HG02610 (cell line): ENCODE measurements around the gene N4BP2L1.
A peak's percentile ranks its signal among the peaks of the same experiment; 100 is the strongest.

Source experiments
- ATAC-seq: cut with Tn5 transposase; IDR thresholded peaks from one replicate; pipeline ENCODE4 v1.9.1; 2021; ENCODE audit warnings: mild to moderate bottlenecking, moderate library complexity; ENCODE audit not compliant: unreplicated experiment

Gene N4BP2L1

DNA sequence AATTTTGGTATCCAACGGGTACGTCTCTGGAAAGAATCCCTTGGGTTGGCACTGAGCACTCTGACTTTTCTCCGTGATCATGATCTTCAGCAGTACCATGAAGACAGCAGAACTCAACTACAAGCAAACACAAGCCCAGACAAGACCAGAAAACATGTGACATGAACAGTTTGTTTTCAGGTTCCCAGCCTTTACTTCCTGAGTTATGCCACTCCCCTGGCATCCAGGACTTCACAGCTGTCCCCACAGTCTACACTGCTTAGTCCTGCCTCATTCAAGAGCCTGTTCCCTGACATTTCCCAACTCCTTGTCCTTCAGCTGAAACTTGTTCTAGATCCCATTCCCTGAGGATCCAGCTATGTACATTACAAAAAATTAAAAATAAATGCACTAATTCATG is 4.9 kb upstream of the N4BP2L1 start:
- ATAC-seq = no peak

DNA sequence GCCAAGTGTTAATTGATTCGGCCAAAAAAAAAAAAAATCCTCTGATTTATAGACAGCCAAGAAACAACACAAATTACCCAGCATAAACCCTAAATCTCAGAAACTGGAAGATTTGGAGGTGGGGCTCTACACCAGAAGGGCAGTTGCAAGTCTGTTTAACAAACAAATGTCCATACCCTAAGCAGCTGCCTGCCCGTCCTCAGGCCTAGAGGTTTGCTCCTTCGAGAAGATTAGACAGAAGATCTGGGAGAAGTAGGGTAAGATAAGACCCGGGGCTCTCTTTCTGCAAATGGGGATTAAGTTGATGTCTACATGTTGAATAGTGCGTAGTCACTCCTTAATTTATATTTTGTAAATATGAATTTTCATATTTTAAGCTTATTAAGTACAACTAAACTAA is 3.4 kb upstream of the N4BP2L1 start:
- ATAC-seq = no peak

GRCh38 chr13:32430018-32430747 is 2.3 kb upstream of the N4BP2L1 start:
- ATAC-seq = no peak

DNA sequence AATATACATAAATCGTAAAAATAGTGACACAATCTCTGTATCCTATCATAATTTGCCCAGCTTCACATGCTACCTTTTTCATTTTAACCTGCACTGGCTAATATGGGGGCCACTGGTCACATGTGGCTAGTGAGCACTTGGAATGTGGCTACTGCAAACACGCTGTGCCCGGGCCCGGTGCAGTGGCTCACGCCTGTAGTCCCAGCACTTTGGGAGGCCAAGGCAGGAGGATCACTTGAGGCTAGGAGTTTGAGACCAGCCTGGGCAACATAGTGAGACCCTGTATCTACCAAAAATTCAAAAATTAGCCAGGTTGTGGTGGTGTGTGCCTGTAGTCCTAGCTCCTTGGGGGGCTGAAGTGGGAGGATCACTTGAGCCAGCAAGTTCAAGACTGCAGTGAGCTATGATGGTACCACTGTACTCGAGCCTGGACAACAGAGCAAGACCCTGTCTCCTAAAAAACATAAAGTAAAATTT is 1.5 kb upstream of the N4BP2L1 start:
- no peak for ATAC-seq

GRCh38 chr13:32428581-32429432 is 877 bp upstream of the N4BP2L1 start:
- peak; percentile 16 for ATAC-seq

- peak; percentile 15 for ATAC-seq
Measured at GRCh38 chr13:32426990-32427851, 709 bp downstream of the N4BP2L1 start.

DNA sequence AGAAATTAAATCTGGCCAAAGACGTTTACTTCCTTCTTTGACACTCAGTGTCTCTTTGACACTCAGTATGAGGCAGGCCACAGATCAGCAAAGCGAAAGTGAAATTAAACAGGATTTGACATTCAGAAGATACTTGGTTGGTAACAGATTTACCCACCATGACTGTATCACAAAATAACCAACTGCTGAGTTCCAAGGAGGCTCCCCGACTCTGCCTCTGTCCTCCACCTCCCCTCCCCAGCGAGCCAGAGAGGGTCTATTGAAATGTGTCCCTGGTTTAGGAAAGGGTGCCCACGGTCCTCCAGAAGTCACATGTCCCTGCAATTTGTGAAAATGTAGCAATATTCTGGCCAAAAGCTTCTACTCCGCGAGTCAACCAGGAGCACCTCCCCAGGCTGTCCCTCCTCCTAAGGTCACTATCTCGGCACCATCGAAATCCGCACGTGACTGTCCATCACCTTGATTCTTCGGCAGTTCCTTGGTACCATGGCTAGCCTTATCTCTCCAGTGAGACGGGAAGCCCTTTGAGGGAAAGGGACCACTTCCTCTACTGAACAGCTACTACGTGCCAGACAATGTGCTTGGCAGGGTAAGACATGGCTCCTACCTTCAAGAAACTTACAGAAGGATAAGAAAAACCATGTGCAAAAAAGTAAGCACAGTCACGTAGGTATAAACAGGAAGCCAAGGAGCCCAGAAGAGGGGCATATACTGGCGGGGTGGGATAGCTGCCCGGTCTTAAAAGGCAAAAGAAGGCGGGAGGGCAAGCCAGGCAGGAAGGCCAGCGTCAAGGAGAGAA is 1.5 kb downstream of the N4BP2L1 start:
- peak; percentile 42 for ATAC-seq

GRCh38 chr13:32425158-32425557 is 2.8 kb downstream of the N4BP2L1 start:
- no peak for ATAC-seq

DNA sequence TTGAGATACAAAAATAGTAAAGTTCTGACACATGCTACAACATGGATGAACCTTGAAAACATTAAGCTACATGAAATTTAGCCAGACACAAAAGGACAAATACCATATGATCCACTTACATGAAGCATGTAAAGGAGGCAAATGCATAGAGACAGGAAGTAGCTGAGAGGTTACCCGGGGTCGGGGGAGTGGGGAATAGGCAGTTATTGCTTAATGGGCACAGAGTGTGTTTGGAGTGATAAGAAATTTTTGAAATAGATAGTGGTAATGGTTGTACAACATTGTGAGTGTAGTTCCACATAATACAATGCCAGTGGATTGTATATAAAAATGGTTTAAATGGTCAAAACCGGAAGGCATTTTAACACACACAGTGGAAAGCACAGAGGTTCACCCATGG is 4.3 kb downstream of the N4BP2L1 start:
- ATAC-seq = no peak

DNA sequence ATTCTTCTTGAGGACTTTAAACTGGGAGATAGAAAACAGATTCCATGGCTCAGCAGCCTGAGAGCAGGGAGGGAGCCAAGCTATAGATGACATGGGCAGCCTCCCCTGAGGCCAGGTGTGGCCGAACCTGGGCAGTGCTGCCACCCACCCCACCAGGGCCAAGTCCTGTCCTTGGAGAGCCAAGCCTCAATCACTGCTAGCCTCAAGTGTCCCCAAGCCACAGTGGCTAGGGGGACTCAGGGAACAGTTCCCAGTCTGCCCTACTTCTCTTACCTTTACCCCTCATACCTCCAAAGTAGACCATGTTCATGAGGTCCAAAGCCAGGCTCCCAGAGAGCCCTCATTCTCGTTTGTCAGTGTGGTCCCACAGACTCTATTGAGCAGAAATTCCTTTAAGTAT is 8.1 kb downstream of the N4BP2L1 start:
- no peak for ATAC-seq

DNA sequence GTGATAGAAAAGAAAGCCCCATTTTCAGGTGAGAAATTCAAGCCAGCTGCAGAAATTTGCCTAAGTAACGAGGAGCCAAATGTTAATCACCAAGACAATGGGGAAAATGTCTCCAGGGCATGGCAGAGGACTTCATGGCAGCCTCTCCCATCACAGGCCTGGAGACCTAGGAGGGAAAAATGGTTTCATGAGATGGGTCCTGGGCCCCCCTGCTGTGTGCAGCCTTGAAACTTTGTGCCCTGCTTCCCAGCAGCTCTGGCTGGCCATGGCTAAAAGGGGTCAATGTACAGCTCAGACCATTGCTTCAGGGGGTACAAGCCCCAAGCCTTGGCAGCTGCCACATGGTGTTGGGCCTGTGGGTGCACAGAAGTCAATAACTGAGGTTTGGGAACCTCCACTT is 9.9 kb downstream of the N4BP2L1 start:
- no peak for ATAC-seq

GRCh38 chr13:32415019-32415418 is 12.9 kb downstream of the N4BP2L1 start:
- ATAC-seq = no peak

DNA sequence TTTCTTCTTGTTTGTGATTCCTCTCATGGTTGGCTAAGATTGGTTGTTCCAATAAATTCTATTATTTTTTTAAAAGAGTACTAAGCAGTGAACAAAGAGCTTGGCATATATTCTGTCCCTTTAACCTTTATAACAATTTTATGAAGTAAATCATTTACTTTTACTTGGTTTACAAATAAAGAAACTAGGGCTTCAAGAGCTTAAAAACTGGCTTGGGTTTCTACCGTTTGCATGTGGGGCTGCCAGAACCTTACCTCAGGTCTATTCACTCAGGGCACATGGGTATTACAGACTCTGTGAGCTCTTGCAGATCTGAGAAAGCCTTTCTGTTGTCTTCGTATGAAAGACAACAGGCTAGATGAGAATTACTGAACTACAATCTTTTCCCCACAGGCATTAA is 13.3 kb downstream of the N4BP2L1 start:
- no peak for ATAC-seq

DNA sequence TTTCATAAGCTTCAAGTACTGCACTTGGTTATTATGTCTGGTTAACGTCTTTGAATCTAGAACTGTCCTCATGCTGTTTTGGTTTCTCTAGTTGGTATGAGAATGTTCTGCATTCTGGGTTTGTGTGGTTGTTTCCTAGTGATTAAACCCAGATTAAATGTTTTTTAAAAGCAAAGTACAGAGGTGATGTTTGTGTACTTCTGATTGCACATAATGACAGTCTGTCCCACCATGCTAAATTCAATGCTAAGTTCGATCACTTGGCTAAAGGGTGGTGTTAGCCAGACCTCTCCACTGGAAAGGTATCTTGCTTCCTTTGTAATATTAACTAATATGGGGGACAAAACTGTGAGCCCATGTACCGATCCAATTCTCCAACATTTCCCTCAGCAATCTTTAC is 14.6 kb downstream of the N4BP2L1 start:
- ATAC-seq = no peak

DNA sequence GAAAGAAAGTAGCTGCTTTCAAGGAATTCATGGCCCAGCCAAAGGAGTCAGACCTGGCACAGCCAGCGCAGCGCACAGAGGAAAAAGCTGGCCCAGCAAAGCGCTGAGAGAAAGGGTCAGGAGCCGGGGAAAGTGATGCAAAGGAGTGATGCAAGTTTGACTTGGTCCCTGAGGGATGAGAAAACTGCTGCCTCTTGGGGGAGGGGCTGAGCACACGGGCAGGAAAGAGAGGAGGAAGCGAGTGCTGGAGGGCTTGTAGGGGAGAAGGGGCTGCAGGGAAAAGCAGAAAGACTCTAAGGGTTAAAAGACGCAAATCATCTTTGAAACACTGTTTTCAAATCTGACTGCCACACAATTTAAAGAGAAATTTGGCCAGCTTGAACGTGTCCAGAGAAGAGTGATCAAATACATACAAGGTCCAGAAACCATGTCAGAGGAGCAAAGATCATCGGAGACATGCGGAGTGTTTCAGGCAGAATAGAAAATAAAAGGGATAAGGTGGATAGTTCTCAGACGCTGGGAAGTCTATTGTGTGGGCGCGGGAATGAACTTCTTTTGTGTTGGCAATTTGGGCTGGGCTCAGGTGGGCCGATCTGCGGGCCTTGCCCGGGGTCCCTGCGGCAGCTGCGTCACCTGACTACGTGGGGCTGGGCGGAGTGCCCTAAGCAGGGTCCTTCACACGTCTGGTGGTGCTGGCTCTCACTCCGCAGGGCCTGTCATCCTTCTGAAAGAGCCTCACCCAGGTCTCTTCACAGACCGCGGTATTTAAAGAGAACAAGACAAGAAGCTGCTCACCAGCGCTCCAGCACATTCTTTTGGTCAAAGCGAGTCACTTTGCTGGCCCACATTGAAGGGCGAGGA is 18.1 kb downstream of the N4BP2L1 start:
- no peak for ATAC-seq

- ATAC-seq = no peak
Measured at GRCh38 chr13:32409001-32409313, 19.0 kb downstream of the N4BP2L1 start.

DNA sequence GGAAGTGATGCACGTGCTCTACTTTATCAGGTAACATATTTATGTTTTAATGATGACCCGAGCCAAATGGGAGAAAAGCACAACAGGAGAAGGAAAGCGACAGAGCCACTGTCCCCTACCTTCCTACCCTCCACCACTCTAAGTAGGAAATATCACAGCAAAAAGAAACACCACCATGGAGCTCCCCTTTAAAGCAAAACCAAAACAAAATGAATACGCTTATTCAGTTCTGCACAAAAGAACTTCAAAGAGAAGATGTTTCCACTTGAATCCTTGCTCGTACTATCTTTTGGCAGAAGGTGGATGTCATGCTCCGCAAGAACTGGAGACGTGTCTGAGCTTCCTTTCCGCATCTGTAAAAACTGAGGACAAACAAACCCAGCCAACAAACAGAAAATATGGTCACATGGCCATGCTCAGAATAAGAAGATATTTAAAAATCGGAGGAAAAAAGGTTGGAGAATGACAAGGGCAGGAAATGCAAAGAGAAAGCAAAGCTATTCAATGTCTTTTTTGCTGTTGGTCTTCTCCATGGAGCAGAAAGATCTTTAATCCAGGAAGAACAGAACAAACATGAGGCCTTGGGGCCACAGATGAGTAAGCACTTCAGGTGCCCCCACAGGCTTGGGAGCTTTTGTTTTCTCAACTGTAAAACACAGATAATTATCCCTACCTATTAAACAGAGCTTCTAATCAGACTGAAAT is 19.5 kb downstream of the N4BP2L1 start:
- no peak for ATAC-seq

- no peak for ATAC-seq
Measured at GRCh38 chr13:32407854-32408253, 20.1 kb downstream of the N4BP2L1 start.

GRCh38 chr13:32403108-32403507 is 24.8 kb downstream of the N4BP2L1 start:
- ATAC-seq = no peak
